GM19468 (cell line): ENCODE measurements around the gene XPR1.
"Not testable (repeated sequence)": the region's sequence is repeated elsewhere in the genome, so short reads cannot be mapped to it uniquely, and the experiment has no call there.

Experiments
- ATAC-seq: cut with Tn5 transposase; IDR thresholded peaks from one replicate; pipeline ENCODE4 v1.9.1; 2021; ENCODE audit warnings: mild to moderate bottlenecking, moderate library complexity, moderate number of reproducible peaks; ENCODE audit not compliant: unreplicated experiment; ENCODE audit errors: extremely low read depth

The XPR1 gene

DNA sequence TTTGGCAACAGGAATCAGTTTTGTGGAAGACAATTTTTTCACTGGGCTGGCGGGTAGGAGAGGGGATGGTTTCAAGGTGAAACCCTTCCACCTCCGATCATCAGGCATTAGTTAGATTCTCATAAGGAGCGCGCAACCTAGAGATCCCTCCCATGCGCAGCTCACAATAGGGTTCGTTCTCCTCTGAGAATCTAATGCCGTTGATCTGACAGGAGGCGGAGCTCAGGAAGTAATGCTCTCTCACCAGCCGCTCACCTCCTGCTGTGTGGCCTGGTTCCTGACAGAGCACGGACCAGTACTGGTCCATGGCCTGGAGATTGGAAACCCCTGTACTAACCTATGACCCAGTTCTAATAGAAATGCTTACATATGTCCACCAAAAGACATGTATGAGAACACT, 184.3 kb downstream of the XPR1 start:
- ATAC-seq = no peak

DNA sequence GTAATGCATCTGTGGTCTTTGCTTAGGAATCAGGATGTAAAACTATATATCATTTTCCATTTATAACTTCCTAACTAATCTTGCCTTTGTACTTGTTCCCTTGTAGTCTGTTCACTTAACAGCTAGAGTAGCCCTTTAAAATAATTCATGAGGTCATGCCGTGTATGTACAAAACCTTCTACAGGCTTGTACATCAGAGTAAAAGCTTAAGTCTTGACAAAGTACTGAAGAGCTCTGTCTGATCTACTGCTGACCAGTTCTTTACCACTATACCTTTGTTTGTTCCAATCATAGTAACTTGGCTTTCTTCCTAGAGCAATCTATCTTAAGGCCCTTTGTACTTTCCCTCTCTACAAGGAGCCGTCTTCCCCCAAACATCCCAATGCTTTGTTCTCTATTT, 190.1 kb downstream of the XPR1 start:
- ATAC-seq = no peak

DNA sequence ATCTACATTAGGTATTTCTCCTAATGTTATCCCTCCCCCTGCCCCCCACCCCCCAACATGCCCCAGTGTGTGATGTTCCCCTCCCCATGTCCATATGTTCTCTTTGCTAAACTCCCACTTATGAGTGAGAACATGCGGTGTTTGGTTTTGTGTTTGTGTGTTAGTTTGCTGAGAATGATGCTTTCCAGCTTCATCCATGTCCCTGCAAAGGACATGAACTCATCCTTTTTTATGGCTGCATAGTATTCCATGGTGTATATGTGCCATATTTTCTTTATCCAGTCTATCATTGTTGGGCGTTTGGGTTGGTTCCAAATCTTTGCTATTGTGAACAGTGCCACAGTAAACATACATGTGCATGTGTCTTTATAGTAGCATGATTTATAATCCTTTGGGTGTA, 199.7 kb downstream of the XPR1 start:
- not testable (repeated sequence) for ATAC-seq

DNA sequence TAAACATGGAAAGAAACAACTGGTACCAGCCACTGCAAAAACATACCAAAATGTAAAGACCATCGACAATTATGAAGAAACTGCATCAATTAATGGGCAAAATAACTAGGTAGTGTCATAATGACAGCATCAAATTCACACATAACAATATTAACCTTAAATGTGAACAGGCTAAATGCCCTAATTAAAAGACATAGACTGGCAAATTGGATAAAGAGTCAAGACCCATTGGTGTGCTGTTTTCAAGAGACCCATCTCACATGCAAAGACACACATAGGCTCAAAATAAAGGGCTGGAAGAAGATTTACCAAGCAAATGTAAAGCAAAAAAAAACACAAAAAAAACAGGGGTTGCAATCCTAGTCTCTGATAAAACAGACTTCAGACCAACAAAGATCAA, 201.4 kb downstream of the XPR1 start:
- ATAC-seq = not testable (repeated sequence)

DNA sequence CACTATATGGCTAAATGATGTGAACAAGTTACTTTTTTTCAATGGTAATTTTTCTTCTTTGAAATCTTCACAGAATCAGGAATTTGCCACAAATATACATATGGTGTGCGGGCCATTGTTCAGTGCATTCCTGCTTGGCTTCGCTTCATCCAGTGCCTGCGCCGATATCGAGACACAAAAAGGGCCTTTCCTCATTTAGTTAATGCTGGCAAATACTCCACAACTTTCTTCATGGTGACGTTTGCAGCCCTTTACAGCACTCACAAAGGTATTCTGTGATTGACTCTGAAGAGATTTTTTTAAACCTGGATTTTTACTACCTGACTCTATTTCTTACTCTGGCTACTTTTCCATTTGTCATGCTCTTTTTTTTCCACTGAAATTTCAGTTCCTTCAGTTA, 204.6 kb downstream of the XPR1 start:
- no peak for ATAC-seq

DNA sequence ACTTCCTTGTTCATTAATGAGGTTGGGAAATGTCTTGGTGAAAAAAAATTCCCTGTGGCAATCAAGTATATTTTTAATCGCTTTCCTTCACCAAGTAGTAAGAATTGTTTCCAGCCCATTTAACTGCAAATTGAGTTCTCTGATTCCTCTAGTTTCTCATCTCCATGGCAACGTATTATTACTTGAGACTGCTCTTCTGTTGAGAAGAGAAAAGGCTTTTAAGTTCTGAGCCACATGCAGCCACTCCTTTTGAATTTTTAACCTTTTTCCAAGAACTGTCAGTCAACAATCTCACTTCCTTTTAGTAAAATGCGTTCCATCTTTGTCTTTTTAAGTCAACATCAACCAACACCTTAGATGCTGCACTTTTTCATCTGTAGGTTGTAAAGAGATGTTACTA, 205.2 kb downstream of the XPR1 start:
- no peak for ATAC-seq

DNA sequence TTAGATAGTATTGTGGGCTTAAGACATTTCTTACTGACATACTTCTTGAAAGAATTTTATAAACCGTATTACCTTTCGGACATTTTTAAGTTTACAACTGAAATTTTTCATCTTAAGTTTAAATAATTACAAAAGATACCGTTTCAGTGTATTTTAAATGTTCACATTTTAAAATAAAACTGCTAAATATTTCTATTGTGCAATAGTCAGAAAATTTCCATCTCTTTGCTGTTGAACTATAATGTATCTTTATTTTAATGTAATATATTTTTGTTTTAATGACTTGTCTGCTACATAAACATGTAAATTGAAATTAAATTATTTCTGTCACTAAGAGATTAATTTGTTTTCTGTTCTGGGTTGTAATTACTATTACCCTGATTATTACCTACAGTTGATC, 206.7 kb downstream of the XPR1 start:
- ATAC-seq = no peak

DNA sequence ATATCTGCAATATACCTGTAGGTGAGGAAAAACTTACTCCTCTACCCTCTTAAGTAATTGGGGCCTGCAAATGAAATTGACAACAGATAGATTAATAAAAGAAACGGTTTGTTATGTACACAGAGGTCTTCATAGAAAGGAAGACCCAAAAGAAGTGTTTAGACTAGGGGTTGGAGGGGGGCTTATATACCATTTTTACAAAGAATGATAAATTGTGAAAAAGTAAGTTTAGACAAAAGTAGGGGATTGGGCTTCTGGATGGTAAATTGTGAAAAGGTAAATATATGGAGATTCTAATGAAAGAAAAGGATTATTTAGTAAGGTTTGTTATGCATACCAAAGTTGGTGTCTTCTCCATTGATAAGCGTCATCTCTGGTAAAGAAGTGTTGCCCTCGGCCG, 207.7 kb downstream of the XPR1 start:
- no peak for ATAC-seq

DNA sequence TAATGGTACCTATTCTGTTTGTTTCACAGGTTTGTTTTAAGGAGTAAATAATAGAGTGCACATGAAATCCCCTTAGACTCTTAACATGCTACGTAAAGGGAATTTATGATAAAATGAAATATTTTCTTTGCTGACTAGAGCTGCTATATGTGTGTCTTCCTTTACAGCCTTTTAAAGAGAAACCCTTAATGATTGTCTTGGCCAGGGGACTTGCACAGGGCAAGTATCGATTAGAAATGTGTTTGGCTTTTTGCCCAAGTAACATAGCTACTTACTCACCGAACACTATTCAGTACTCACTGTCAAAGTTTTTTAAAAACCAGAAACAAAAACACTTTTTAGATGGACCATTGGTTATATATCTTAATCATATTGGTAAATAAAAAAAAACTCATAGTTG, 209.6 kb downstream of the XPR1 start:
- no peak for ATAC-seq

DNA sequence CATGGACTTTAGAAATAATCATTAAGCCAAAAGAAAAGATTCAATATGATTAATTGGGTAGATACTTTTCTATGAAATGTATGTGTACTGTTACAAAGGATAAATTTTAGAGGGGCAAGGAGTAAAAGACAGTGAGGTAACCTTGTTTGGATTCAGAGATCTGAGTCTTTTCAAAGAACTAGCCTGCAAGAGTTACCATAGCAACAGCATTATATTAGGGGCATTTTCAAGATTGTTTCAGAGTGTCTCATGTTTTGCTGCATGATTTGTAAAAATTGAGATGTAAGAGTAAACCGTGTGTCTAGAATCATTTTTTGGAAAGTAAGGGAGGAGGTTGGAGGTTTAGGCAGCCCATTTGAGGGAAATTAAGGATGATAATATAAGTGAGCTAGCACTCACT, 210.2 kb downstream of the XPR1 start:
- no peak for ATAC-seq

DNA sequence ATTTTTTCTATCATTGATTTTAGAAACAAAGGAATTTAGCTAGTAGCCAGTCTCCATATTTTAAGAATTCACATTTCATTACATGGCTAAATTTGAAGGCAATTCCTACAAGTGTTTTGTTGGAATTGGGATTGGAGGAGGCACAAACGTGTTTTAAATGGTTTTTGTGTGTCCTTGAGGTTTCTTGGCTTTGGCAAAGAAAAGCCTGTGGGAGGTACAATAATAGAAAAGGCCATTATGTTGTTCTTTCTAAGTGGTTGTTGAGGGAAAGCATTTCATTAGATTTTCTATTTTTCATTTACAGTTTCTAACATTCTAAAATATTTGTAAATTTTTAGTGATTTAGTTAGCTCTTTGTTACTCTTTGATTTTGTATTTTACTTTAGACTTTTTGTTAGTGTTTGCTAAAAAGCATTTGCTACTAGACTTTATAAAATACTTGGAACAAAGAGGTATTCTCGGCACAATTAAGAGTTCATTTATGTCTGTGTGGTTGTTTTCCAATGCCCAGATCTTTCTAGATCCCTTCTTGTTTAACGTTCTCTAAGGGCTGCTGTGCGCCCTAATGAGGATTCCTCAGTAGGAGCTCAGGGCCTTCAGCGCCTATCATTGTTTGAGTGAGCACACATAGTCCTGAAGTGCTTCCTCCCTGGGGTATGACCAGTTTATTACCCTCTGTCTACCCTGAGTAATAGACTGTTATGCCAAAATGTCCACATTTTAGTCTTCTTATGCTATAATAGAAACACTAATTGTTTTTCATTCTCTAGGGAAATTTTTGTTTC, 210.9 kb downstream of the XPR1 start:
- no peak for ATAC-seq

DNA sequence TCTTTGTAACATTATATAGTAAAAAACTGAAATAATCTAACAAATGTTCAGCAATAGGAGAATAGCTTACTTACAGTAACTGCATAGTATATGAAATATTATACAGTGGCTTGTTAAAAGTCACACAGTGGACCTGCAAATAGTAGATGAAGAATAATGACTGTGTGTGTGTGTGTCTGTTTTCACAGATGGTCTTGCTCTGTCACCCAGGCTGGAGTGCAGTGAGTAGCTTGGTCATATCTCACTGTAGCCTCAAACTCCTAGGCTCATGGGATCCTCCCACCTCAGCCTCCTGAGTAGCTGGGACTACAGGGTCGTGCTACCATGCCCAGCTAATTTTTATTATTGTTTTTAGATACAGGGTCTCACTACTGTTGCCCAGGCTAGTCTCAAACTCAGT, 213.5 kb downstream of the XPR1 start:
- no peak for ATAC-seq

DNA sequence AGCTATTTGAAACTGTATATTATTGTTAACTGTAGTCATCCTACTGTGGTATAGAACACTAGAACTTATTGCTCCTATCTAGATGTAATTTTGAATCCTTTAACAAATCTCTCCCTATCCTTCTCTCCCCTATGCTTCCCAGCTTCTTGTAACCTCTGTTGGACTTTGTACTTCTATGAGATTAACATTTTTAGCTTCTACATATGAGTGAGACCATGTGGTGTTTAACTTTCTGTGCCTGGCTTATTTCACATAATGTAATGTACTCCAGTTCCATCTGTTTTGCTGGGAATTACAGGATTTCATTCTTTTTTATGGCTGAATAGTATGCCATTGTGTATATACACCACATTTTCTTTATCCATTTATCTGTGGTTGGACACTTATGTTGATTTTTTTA, 216.4 kb downstream of the XPR1 start:
- no peak for ATAC-seq

DNA sequence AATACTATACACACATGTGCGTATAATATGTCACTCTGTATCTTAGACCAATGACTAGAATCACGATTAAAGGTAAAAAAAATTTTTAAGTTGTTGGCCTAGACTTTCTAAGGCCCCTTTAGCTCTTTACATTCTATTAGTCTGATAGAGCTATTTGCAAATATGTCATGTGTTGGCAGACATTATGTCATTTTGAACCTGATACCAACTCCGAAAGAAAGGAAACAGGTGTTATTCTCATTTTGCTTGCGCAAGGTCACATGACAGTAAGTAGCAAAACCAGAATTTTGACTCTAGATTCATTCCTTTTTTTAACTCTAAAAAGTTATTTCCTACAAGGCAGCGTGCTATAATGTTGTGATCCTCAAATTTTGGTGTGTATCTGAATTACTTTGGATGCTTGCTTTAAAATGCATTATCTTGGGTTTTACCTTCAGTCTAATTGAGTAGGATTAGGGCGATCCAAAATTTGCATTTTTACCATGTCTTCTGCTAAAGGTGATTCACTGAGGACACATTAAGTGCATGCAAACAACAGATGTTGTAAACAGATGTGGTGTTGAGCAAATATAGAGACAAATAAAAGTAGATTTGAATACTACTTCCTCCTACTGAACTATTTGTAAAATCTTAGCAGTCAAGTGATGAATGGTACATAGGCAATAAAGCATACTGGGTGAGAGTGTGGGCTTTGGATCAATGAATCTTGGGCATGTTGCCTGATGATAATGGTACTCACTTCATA, 217.4 kb downstream of the XPR1 start:
- ATAC-seq = peak; percentile 48

DNA sequence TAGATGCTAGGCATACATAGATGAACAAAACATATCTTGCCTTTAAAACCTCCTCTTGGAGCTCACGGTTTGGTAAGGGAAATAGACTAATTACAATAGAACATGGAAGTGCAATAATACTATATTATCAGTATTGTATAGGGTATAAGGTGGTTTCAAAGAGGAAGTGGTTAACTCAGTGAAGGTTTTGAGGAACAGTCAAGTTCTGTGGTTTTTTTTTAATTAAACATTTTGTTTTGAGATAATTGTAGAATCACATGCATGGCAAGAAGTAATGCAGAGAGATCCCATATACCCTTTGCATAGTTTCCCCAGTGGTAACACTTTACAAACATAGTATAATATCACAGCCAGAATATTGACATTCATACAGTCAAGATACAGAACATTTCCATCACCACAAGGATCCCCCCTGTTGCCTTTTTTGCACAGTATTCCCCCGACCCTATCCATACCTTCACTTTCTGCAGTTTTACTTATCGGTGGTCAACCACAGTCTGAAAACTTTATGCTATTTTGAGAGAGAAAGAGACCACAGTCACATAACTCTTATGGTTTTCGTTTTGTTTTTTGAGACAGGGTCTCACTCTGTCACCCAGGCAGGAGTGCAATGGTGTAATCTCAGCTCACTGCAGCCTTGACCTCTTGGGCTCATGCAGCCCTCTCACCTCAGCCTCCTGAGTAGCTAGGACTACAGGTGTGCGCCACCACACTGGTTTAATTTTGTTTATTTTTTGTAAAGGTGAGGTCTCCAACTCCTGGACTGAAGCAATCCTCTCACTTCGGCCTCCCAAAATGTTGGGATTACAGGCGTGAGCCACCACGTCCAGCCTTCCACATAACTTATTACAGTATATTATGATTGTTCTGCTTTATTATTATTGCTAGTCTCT, 220.4 kb downstream of the XPR1 start:
- ATAC-seq = peak; percentile 20

DNA sequence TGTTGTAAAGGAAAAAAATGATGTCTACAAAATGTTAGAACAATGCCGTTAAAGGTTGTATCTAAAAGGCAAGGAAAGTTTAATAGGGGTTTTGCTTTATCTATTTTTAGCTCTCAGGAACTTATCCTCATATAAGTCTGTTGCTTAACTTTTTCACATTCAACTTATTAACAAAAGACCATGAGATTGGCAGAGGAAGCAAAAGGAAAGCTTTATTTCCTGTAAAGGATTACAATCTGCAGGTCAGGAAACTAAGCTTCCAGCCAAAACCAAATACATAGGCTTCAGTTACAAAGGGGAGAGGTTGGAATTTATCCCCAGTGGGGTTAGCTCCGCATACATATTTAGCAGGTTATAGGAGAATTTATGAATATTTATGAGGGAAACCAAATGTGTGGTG, 222.2 kb downstream of the XPR1 start:
- no peak for ATAC-seq

DNA sequence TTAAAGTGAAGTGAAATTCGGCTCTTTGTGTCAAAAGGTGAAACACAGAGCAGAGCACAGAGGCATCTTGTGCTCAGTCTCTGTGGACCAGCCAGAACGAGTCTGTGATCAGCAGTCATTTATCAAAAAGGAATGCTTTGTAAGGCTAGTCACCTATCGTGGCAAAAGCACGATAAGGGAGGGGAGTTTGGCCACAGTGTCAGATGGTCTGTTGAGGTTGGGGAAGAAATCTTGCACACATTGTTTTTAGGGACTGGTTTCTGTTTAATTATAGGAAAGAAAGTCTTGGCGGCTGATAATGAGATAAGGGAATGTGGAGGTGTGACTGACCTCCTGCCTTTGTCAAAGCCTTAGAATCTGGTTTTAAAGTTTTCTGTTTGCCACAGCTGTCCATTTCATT, 222.6 kb downstream of the XPR1 start:
- ATAC-seq = no peak

DNA sequence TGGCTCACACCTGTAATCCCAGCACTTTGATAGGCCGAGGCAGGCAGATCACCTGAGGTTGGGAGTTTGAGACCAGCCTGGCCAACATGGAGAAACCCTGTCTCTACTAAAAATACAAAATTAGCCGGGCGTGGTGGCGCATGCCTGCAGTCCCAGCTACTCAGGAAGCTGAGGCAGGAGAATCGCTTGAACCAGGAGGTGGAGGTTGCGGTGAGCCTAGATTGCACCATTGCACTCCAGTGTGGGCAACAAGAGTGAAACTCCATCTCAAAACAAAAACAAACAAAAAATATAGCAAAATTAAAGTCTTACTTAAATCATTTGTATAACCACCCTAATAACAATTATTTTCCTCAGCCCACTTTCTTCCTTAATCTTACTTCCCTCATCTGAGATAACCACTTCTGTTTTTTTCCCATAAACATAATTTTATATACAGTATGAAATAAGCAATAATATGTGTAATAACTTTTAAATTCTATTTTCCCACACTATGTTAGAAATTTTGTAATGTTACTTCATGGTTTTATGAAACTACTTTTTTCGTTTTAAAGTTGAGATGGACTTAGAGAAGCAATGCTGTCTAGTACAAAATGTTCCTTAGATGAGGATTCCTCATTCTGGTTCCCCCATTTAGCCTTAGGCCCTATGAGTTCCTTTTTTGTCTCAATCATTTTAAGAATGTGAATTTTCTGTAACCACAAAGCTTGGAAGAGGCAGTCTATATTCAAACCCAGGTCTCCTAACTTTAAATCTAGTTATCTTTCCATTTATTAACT, 226.3 kb downstream of the XPR1 start:
- ATAC-seq = not testable (repeated sequence)

DNA sequence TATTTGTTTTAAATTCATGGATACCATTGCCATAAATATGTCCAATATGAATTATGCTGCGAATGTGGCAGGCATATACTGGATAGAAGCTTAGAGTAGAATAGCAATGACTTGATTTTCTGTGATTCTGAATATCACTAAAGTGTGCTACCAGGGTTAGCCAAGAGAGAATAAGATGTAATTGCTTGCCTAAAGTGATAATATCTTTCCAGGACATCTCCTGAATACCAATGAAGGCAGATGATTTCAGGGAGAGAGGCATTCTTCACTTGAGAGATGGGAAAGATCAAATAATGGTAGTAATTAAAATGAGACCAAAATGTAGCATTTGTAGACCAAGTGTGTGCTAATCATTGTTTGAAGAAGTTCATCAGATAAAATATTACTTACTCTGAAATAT, 227.5 kb downstream of the XPR1 start:
- ATAC-seq = no peak

DNA sequence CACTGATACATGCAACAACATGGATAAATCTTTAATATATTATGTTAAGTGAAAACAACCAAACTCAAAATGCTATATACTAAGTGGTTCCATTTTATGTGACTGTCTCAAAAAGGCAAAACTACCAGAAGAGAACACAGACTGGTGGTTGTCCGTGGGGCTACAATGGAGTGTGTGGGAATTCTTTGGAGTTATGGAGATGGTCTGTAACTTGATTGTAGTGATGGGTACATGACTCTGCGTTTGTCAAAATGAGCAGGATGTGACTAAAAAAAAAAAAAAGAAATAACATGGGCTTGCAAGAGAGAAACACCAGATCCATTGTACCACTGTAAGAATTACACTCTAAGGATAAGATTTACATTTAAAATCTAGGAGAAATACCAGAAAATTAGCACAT, 228.7 kb downstream of the XPR1 start:
- ATAC-seq = no peak
